HG02642 (cell line): ENCODE data around the gene JMJD8.

Experiments
- ATAC-seq: cut with Tn5 transposase; IDR thresholded peaks from one replicate; pipeline ENCODE4 v1.9.1; 2021; ENCODE audit warnings: mild to moderate bottlenecking; ENCODE audit not compliant: unreplicated experiment, poor library complexity

JMJD8 gene

GRCh38 chr16:645852-646678, 38.1 kb downstream of the JMJD8 start:
- no peak for ATAC-seq

GRCh38 chr16:644556-644955, 39.6 kb downstream of the JMJD8 start:
- no peak for ATAC-seq

- no peak for ATAC-seq
Measured at GRCh38 chr16:643050-643368, 41.1 kb downstream of the JMJD8 start.

GRCh38 chr16:642189-643049, 41.7 kb downstream of the JMJD8 start:
- ATAC-seq: peak; percentile 47

- peak; percentile 50 for ATAC-seq
Measured at GRCh38 chr16:641326-642188, 42.6 kb downstream of the JMJD8 start, which contains the start of gene MCRIP2. MCRIP2 (plus strand) TSS chr16:641828; CDS start chr16:641992, 164 bp downstream.

- no peak for ATAC-seq
Measured at GRCh38 chr16:640614-641013, 43.5 kb downstream of the JMJD8 start.

- ATAC-seq: no peak
Measured at GRCh38 chr16:638836-639235, 45.3 kb downstream of the JMJD8 start.

- ATAC-seq: no peak
Measured at GRCh38 chr16:638034-638543, 46.0 kb downstream of the JMJD8 start.

GRCh38 chr16:637081-638018, 46.8 kb downstream of the JMJD8 start:
- ATAC-seq: no peak

- peak; percentile 77 for ATAC-seq
Measured at GRCh38 chr16:636206-637080, 47.7 kb downstream of the JMJD8 start, which contains the start of gene METTL26. METTL26 (minus strand) TSS chr16:636305; CDS start chr16:636290, 15 bp downstream.

GRCh38 chr16:635573-636205, 48.4 kb downstream of the JMJD8 start:
- ATAC-seq: peak; percentile 12

- no peak for ATAC-seq
Measured at GRCh38 chr16:634996-635395, 49.1 kb downstream of the JMJD8 start.

GRCh38 chr16:634051-634670, 50.0 kb downstream of the JMJD8 start:
- no peak for ATAC-seq

- no peak for ATAC-seq
Measured at GRCh38 chr16:633336-634050, 50.6 kb downstream of the JMJD8 start.

- ATAC-seq: no peak
Measured at GRCh38 chr16:632486-633335, 51.4 kb downstream of the JMJD8 start.
